ENCODE data around the gene DNLZ. TPM values are rescaled to one million over a fixed set of nuclear protein-coding genes. Genes with fewer than 3 reads are reported as not detected.

Gene DNLZ
- polyA plus RNA-seq, 2 of the 4 experiments (the other 2 are of a cell fraction) = 8.0 to 19.9 TPM

DNA sequence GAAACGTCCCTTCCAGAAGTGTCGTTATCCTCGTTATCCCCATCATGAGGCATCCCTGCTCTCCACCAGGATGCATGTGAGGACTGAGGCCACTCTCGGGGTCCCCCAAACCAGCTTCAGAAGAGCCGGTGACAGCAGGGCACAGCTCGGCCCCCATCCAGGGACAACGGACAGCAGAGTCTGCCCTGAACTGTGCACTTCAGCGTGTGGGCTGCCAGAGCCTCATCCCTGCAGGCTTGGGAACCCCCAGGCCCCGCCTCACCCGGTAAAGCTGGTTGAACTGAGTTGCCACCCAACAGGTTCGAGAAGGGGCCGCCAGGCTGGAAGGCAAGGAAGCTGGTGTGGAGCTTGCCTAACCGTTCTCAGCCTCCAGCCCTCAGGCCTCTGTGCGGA is 10.6 kb upstream of the DNLZ start:
- no peak overlapping the region for H3K4me2 ChIP-seq
- DNase-seq (ENCODE audit: low read depth in 1 of 2, low spot score in 1 of 2) (no peak), ATAC-seq (no peak), FAIRE-seq (no peak)
- no peak overlapping the region for H3K27ac ChIP-seq
- no peaks in the 10 kb centered on the region for H3K9me3 ChIP-seq
- 89% methylated on average over 6 of the region's 14 CpGs for WGBS (ENCODE audit: missing lambda C conversion rate)
- H3K4me1 ChIP-seq = peaks cover 12% of the 10 kb centered on the region
- TF ChIP-seq, protein P1, sequence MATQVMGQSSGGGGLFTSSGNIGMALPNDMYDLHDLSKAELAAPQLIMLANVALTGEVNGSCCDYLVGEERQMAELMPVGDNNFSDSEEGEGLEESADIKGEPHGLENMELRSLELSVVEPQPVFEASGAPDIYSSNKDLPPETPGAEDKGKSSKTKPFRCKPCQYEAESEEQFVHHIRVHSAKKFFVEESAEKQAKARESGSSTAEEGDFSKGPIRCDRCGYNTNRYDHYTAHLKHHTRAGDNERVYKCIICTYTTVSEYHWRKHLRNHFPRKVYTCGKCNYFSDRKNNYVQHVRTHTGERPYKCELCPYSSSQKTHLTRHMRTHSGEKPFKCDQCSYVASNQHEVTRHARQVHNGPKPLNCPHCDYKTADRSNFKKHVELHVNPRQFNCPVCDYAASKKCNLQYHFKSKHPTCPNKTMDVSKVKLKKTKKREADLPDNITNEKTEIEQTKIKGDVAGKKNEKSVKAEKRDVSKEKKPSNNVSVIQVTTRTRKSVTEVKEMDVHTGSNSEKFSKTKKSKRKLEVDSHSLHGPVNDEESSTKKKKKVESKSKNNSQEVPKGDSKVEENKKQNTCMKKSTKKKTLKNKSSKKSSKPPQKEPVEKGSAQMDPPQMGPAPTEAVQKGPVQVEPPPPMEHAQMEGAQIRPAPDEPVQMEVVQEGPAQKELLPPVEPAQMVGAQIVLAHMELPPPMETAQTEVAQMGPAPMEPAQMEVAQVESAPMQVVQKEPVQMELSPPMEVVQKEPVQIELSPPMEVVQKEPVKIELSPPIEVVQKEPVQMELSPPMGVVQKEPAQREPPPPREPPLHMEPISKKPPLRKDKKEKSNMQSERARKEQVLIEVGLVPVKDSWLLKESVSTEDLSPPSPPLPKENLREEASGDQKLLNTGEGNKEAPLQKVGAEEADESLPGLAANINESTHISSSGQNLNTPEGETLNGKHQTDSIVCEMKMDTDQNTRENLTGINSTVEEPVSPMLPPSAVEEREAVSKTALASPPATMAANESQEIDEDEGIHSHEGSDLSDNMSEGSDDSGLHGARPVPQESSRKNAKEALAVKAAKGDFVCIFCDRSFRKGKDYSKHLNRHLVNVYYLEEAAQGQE (IDR thresholded peaks at IDR 0.05) = no peak
- TF ChIP-seq RNF2 (IDR thresholded peaks at IDR 0.05; ENCODE audit: borderline replicate concordance, low read depth) (no peak), HOXA7 (CRISPR knock-in tag; IDR thresholded peaks at IDR 0.05) (no peak), CEBPB (IDR thresholded peaks at IDR 0.05) (no peak), KDM1A (IDR thresholded peaks at IDR 0.05; ENCODE audit: low read depth) (no peak), KDM5A (IDR thresholded peaks at IDR 0.05) (no peak), CHD4 (IDR thresholded peaks at IDR 0.05; ENCODE audit: borderline replicate concordance) (no peak), JUNB (IDR thresholded peaks at IDR 0.05) (no peak), MAZ (IDR thresholded peaks at IDR 0.05; ENCODE audit: borderline replicate concordance, low read depth, low read length) (no peak), HOXB13 (CRISPR knock-in tag; IDR thresholded peaks at IDR 0.05; ENCODE audit: low read depth) (no peak), HDAC2 (IDR thresholded peaks at IDR 0.05) (no peak), MYC (IDR thresholded peaks at IDR 0.05; ENCODE audit: borderline replicate concordance, low read length) (no peak), EHF (CRISPR knock-in tag; IDR thresholded peaks at IDR 0.05) (no peak), GATA3 (IDR thresholded peaks at IDR 0.05; ENCODE audit: borderline replicate concordance) (no peak)
- TF ChIP-seq, protein P2, sequence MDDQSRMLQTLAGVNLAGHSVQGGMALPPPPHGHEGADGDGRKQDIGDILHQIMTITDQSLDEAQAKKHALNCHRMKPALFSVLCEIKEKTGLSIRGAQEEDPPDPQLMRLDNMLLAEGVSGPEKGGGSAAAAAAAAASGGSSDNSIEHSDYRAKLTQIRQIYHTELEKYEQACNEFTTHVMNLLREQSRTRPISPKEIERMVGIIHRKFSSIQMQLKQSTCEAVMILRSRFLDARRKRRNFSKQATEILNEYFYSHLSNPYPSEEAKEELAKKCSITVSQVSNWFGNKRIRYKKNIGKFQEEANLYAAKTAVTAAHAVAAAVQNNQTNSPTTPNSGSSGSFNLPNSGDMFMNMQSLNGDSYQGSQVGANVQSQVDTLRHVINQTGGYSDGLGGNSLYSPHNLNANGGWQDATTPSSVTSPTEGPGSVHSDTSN (IDR thresholded peaks at IDR 0.05) = no peak
- TF ChIP-seq, protein P3, sequence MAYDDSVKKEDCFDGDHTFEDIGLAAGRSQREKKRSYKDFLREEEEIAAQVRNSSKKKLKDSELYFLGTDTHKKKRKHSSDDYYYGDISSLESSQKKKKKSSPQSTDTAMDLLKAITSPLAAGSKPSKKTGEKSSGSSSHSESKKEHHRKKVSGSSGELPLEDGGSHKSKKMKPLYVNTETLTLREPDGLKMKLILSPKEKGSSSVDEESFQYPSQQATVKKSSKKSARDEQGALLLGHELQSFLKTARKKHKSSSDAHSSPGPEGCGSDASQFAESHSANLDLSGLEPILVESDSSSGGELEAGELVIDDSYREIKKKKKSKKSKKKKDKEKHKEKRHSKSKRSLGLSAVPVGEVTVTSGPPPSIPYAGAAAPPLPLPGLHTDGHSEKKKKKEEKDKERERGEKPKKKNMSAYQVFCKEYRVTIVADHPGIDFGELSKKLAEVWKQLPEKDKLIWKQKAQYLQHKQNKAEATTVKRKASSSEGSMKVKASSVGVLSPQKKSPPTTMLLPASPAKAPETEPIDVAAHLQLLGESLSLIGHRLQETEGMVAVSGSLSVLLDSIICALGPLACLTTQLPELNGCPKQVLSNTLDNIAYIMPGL (CRISPR knock-in tag; IDR thresholded peaks at IDR 0.05; ENCODE audit: borderline replicate concordance) = no peak
- TF ChIP-seq, protein P4, sequence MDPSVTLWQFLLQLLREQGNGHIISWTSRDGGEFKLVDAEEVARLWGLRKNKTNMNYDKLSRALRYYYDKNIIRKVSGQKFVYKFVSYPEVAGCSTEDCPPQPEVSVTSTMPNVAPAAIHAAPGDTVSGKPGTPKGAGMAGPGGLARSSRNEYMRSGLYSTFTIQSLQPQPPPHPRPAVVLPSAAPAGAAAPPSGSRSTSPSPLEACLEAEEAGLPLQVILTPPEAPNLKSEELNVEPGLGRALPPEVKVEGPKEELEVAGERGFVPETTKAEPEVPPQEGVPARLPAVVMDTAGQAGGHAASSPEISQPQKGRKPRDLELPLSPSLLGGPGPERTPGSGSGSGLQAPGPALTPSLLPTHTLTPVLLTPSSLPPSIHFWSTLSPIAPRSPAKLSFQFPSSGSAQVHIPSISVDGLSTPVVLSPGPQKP (IDR thresholded peaks at IDR 0.05; ENCODE audit: low read depth, low read length) = no peak
- no peak overlapping the region for H3K4me3 ChIP-seq
- POLR2A ChIA-PET = interaction anchor here (1.3 kb wide), 1 partner anchor 11 kb away, joined by 6 read pairs; the partner anchor contains the start of gene DNLZ
- CTCF ChIA-PET = interaction anchor here (0.5 to 2.9 kb wide), 6 partner anchors 10 to 327 kb away, joined by 3 to 26 read pairs (median 4); partner anchors contain the start of genes DNLZ and SNAPC4

Data from A549 (cell line).